Measurements from ENCODE around the gene SCOC. TPM values are rescaled to one million over a fixed set of nuclear protein-coding genes. Genes with fewer than 3 reads are reported as not detected.

Gene SCOC
- 10 to 100 TPM; 22.0 to 29.5 TPM for total RNA-seq

DNA sequence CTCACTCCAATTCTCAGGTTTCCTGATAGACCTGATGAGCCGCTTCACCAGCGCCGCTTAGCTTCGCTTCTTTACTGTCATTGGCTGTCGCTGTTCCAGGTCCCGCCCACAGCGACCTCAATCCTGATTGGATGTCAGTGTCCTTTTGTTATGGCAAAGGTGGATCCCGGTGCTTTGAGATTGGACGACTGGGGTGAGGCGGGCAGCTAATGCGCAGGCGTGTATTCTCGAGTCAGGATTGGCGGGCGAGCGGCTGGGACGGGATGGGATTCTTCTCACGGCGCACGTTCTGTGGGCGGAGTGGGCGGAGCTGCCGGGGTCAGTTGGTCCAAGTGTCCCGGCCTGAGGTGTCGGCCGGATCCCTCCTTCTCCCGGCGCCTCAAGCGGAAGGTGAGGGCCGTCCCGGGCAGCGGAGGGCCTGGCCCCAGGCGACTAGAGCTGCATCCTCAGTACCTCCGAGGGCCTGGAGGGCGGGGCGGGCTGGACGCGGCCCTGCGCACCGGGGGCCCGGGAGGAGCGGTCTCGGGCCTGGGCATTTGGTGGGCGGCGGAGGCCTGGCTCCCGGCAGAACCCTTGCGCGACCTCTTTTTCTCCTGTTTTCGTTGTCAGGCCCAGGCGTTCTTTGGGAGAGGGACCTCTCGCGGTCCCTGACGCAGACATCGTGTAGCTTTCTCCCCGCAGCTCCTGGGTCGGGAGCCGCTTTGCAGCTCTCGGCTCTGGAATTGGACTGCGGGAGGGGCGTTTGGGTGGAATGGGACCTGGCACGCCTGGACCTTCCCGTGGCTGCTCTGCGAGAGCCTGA lies at the start of gene SCOC:
Gene SCOC (plus strand): TSS at position 319 of the 802 bp plus-strand sequence. CDS start 5,525 bp downstream, outside the sequence.
- Mint-ChIP-seq H3K27ac (no peak within 1 kb of the TSS), H3K27me3 (no peaks in the 10 kb centered on the region), H3K4me1 (ENCODE audit: low read depth in 2 of 2) (peaks cover 11 to 18% of the 10 kb centered on the region in 2 donors), H3K9me3 (no peaks in the 10 kb centered on the region), H3K36me3 (no peaks in the 10 kb centered on the region), H3K4me3 (no peak within 1 kb of the TSS)
- peak; percentile 98 for DNase-seq (ENCODE audit: low spot score)
- peak; percentile 98 to 99 for ATAC-seq

DNA sequence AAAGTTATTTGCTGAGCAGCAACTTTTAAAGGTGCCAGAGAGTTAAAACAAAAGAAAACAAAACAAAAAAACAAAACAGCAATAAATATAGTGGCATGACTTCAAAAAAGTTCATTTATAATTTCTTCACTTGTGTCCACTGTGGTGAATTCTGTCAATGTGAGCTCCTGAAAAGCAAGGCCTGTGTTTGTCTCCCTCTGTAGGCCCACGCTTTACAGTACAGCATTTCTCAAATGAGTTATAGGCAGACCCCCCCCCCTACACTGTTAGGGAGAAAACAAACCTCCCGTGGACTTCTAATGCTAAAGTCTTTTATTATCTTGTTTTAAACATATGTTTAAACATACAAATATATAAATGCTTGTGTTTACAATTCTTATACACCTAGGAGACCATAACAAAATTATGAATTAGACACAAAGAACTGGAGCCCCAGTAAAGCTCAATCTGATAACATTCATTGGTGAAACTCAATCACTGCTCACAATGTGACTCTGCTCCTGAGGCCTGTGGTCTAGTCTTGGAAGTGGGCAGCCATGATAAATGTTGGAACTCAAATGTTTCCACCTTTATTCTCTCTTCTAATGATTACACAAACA lies 47.0 kb upstream of the SCOC start:
- Mint-ChIP-seq H3K4me1 (ENCODE audit: low read depth in 2 of 2) (peaks cover 3% of the 10 kb centered on the region in 2 donors), H3K4me3 (no peak overlapping the region)

DNA sequence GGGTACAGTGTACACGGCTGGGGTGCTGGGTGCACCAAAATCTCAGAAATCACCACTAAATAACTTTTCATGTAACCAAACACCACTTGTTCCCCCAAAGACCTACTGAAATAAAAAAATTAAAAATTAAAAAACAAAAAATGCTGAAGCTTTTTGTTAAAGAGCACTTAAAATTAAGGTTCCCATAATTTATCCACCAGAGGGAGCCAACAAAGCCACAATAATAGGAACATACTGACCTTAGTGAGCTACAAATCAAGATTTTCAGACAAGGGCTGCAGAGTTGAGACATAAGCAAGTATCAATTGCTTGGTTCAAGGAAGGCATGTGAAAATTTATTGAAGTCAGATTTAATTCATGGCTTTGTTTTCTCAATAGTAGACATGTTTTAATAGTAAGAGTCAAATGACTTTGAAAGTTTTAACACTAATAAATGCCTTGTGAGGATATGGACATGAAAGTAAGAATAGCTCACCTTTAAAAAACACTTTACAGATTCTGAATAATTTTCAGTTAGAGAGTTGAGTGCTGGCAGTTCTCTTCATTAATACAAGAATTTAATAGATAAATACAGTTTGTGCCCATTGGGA lies 43.0 kb upstream of the SCOC start:
- DNase-seq (ENCODE audit: low spot score) (no peak), ATAC-seq (no peak)
- no peaks in the 10 kb centered on the region for H3K9me3 Mint-ChIP-seq
- no peak overlapping the region for H3K27ac Mint-ChIP-seq
- H3K27me3 Mint-ChIP-seq: peaks cover 13 to 34% of the 10 kb centered on the region in 2 donors
- peaks cover 5 to 6% of the 10 kb centered on the region in 2 donors for H3K4me1 Mint-ChIP-seq (ENCODE audit: low read depth in 2 of 2)
- no peaks in the 10 kb centered on the region for H3K36me3 Mint-ChIP-seq
- H3K4me3 Mint-ChIP-seq: no peak overlapping the region

More for the DNA sequence above, 47.0 kb upstream of the SCOC start:
- DNase-seq (ENCODE audit: low spot score) (no peak), ATAC-seq (no peak)
- Mint-ChIP-seq H3K36me3 (no peaks in the 10 kb centered on the region), H3K27me3 (peaks cover 11 to 32% of the 10 kb centered on the region in 2 donors), H3K27ac (no peak overlapping the region), H3K9me3 (no peaks in the 10 kb centered on the region)

DNA sequence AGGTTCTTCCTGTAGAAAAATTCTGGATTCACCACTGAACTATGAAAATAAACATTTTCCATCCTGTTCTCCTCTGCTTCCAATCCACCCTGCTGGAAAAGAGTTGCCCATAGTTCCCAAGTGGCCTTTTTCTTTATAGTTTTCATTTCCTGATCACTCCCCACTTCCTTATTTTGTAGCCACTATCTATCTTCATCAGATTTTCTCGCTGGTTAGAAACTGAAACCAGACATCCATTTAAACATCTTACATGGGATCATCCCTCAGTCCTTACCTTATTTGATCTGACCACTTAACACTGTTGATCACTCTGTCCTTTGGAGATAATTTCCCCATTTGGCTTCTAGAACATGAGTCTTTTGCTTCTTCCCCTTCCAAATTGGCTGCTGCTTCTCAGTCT lies 42.2 kb upstream of the SCOC start:
- Mint-ChIP-seq H3K9me3 (no peaks in the 10 kb centered on the region), H3K4me3 (no peak overlapping the region), H3K27me3 (peaks cover 15 to 39% of the 10 kb centered on the region in 2 donors), H3K4me1 (ENCODE audit: low read depth in 2 of 2) (peaks cover 5 to 6% of the 10 kb centered on the region in 2 donors), H3K27ac (no peak overlapping the region), H3K36me3 (no peaks in the 10 kb centered on the region)
- no peak for DNase-seq (ENCODE audit: low spot score)
- no peak for ATAC-seq

DNA sequence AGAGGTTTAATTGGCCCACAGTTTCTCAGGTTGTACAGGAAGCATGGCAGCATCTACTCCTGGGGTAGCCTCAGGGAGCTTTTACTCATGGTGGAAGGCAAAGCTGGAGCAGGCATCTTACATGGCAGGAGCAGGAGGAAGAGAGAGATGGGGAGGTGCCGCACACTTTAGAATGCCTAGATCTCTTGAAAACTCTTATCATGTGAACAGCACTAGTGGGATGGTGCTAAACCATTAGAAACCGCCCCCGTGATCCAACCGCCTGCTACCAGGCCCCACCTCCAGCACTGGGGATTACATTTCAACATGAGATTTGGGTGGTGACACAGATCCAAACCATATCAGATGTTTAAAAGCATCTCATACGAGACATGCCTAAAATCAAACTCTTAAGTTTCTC lies 41.6 kb upstream of the SCOC start:
- Mint-ChIP-seq H3K4me3 (no peak overlapping the region), H3K4me1 (ENCODE audit: low read depth in 2 of 2) (peaks cover 5 to 6% of the 10 kb centered on the region in 2 donors), H3K9me3 (no peaks in the 10 kb centered on the region), H3K27me3 (peaks cover 18 to 43% of the 10 kb centered on the region in 2 donors), H3K27ac (no peak overlapping the region), H3K36me3 (no peaks in the 10 kb centered on the region)
- ATAC-seq (no peak), DNase-seq (ENCODE audit: low spot score) (no peak)

DNA sequence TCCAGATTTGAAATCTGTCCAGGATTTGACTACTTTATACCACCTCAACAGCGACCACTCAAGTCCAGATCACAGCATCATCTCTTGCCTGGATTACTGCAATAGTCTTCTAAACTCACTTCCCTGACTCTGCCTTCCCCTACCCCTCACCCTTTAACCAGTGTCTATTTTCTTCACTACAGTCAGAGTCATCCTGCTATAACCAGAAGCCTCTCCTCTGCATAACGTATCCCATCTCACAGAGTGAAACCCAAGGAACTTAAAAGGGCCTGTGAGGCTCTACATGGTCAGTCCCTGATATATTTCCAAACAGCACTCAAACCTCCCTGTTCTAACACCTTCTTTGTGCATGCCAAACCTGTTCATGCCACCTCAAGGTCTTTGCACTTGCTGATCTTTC lies 40.7 kb upstream of the SCOC start:
- Mint-ChIP-seq H3K36me3 (no peaks in the 10 kb centered on the region), H3K4me3 (no peak overlapping the region), H3K27me3 (peaks cover 22 to 50% of the 10 kb centered on the region in 2 donors), H3K27ac (no peak overlapping the region), H3K9me3 (no peaks in the 10 kb centered on the region), H3K4me1 (ENCODE audit: low read depth in 2 of 2) (peaks cover 5 to 6% of the 10 kb centered on the region in 2 donors)
- DNase-seq (ENCODE audit: low spot score) (no peak), ATAC-seq (no peak)

DNA sequence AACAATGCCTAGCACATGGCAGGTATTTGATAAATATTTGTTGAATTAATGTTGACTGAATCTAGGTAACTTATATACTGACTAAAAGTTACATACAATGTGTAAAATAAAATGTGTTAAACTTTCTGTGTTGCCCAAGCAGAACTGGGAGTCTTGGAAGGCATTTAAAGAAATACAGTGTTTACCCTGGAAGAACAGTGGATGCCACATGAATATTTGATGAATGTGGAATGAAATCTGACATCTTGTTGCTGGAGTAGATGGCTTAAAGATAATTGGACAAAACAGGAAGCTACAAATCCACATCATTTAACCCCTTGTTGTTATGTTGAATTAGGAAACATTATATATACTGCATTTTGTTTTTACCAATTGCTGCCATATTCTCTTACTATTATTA lies 39.9 kb upstream of the SCOC start:
- Mint-ChIP-seq H3K9me3 (no peaks in the 10 kb centered on the region), H3K27me3 (peaks cover 22 to 48% of the 10 kb centered on the region in 2 donors), H3K27ac (no peak overlapping the region), H3K4me3 (no peak overlapping the region), H3K4me1 (ENCODE audit: low read depth in 2 of 2) (peaks cover 5 to 6% of the 10 kb centered on the region in 2 donors), H3K36me3 (no peaks in the 10 kb centered on the region)
- ATAC-seq (no peak), DNase-seq (ENCODE audit: low spot score) (no peak)

DNA sequence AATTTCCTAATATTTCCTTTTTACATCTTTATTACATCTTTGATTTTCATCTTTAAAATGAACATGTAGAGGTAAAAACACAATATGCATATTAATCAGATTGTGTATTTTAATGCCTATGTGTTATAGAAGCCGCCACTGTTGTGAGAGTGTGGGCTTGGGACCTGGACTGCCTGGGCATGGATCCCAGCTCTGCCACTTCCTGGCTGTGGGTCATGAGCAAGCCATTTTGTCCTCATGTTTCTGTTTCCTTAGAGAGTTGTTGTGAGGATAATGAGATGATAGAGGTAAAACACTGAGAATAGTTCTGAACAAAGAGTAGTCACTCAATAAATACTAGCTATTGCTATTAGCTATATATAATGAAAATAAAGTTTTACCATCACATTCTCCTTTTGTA lies 38.4 kb upstream of the SCOC start:
- H3K36me3 Mint-ChIP-seq: no peaks in the 10 kb centered on the region
- no peak overlapping the region for H3K27ac Mint-ChIP-seq
- peaks cover 5 to 6% of the 10 kb centered on the region in 2 donors for H3K4me1 Mint-ChIP-seq (ENCODE audit: low read depth in 2 of 2)
- ATAC-seq (no peak), DNase-seq (ENCODE audit: low spot score) (no peak)
- H3K27me3 Mint-ChIP-seq: peaks cover 14 to 34% of the 10 kb centered on the region in 2 donors
- H3K9me3 Mint-ChIP-seq: no peaks in the 10 kb centered on the region
- H3K4me3 Mint-ChIP-seq: no peak overlapping the region

DNA sequence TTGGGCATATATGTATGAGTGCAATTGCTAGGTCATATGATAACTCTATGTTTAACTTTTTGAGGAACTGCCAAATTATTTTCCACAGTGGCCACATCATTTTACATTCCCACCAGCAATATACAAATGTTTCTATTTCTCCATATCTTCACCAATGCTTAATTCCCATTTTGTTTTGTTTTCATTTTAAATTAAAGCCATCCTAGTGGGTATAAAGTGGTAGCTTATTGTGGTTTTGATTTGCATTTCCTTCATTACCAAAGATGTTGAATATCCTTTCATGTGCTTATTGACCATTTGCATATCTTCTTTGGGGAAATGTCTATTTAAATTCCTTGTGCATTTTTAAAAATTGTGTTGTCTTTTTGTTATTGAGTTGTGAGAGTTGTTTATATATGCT lies 36.7 kb upstream of the SCOC start:
- H3K36me3 Mint-ChIP-seq: no peaks in the 10 kb centered on the region
- H3K27ac Mint-ChIP-seq: no peak overlapping the region
- H3K4me1 Mint-ChIP-seq (ENCODE audit: low read depth in 2 of 2): peaks cover under 1% of the 10 kb centered on the region in 2 donors

DNA sequence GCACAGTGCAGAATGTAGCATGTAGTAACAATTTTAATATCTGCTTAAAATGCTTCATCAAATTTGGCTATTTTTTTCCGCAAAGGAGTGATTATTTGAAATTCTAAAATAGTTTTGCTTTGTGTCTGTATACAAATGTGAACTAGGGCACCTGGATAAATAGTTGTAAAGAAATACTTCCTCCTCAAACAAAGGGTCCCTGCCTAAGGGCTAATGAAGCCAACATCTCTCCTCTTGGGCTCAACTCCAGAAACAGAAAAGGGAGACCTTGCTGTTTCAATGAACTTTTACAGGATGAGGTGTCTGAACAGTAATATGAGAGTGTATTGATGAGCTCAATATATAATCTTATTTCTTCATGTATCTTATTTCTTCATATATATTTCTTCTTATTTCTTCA lies 30.8 kb upstream of the SCOC start:
- Mint-ChIP-seq H3K36me3 (no peaks in the 10 kb centered on the region), H3K27ac (no peak overlapping the region), H3K4me3 (no peak overlapping the region), H3K4me1 (ENCODE audit: low read depth in 2 of 2) (peaks cover 0 to 4% of the 10 kb centered on the region in 2 donors), H3K27me3 (peaks cover 19 to 29% of the 10 kb centered on the region in 2 donors), H3K9me3 (no peaks in the 10 kb centered on the region)
- DNase-seq (ENCODE audit: low spot score) (no peak), ATAC-seq (no peak)

More for the DNA sequence above, 36.7 kb upstream of the SCOC start:
- Mint-ChIP-seq H3K9me3 (no peaks in the 10 kb centered on the region), H3K4me3 (no peak overlapping the region), H3K27me3 (peaks cover 10 to 28% of the 10 kb centered on the region in 2 donors)
- DNase-seq (ENCODE audit: low spot score) (no peak), ATAC-seq (no peak)

DNA sequence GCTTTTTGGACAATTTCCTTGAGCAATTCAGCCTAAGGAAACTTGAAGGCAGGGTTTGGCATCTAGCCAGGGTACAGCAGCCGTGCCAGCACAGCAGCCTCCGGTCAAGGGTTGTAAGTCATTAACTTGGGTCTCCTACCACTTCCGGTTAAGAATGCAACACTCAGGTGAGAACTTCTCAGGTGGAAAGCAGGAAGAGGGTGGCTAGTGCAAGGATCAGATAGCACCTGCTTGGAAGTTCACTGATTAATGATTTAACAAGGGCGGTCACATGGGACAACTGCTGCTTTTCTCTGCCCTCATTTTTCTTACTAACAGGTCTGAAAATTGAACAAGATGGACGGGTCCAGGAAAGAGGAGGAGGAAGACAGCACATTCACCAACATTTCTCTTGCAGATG lies 30.1 kb upstream of the SCOC start:
- H3K4me1 Mint-ChIP-seq (ENCODE audit: low read depth in 2 of 2): peaks cover 0 to 4% of the 10 kb centered on the region in 2 donors
- no peak overlapping the region for H3K4me3 Mint-ChIP-seq
- no peak overlapping the region for H3K27ac Mint-ChIP-seq
- H3K36me3 Mint-ChIP-seq: no peaks in the 10 kb centered on the region
- ATAC-seq: no peak
- no peaks in the 10 kb centered on the region for H3K9me3 Mint-ChIP-seq
- no peak for DNase-seq (ENCODE audit: low spot score)
- H3K27me3 Mint-ChIP-seq: peaks cover 19 to 31% of the 10 kb centered on the region in 2 donors

DNA sequence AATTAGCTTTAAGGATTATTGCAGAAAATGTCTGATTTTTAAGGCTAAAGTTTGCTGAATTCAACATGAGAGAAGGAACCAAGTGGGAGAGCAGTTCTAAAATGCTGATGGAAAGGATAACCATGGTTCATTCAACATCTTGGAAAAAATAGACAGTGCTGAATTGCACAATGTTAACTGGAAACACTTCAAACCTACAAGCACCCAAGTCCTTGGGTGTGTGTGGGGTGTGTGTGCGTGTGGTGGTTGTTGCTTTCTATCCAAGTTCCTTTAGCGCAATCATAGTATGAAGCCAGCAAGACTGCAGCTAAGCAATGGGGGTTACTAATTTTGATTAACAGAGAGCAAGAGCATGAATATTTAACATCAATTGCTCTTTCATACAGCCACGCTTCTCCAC lies 29.3 kb upstream of the SCOC start:
- no peaks in the 10 kb centered on the region for H3K36me3 Mint-ChIP-seq
- H3K4me3 Mint-ChIP-seq: no peak overlapping the region
- H3K27ac Mint-ChIP-seq: no peak overlapping the region
- peaks cover 0 to 4% of the 10 kb centered on the region in 2 donors for H3K4me1 Mint-ChIP-seq (ENCODE audit: low read depth in 2 of 2)
- ATAC-seq (no peak), DNase-seq (ENCODE audit: low spot score) (no peak)
- peaks cover 19 to 37% of the 10 kb centered on the region in 2 donors for H3K27me3 Mint-ChIP-seq
- no peaks in the 10 kb centered on the region for H3K9me3 Mint-ChIP-seq

DNA sequence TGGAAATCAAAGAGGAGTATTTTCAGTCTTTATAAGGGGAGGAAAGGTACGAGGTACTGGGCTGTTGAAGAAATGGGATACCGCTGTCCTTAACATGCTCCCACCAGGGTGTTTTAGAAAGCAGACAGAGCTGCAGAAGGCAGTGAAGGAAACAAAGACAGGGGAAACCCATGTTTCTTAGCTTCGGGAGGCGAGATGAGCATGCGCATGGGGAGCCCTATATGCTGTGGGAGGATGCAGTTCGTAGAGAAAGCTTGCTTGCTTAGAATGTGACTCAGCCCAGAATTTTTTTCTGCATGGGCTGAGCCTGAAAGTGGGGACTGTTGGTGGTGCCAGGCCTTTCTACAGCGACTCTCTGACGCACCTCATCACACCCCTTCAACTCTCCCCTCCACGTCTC lies 28.8 kb upstream of the SCOC start:
- H3K36me3 Mint-ChIP-seq: no peaks in the 10 kb centered on the region
- peaks cover 0 to 4% of the 10 kb centered on the region in 2 donors for H3K4me1 Mint-ChIP-seq (ENCODE audit: low read depth in 2 of 2)
- ATAC-seq (peak in 1 of 2 donors; percentile 20), DNase-seq (ENCODE audit: low spot score) (no peak)
- H3K27ac Mint-ChIP-seq: no peak overlapping the region
- no peaks in the 10 kb centered on the region for H3K9me3 Mint-ChIP-seq
- no peak overlapping the region for H3K4me3 Mint-ChIP-seq
- peaks cover 22 to 40% of the 10 kb centered on the region in 2 donors for H3K27me3 Mint-ChIP-seq

DNA sequence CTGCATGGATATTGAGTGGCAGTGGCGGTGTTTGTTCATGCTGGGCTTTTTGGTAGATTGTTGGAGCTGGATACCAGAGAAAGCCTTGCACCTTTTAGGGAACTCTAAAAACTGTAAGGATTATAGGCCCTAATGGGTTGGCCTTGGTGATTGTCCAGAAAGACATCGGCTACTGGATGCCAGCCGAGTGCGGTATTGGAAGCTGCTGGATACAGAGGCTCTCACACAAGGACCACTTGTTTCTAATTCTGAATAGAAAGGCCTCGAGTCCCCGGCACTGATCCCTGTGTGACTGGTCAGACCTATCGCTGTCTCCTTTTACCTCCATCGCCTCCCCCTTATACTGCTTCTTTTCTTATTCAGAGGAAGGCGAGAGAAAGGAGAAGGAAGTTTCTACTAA lies 27.3 kb upstream of the SCOC start:
- ATAC-seq (no peak), DNase-seq (ENCODE audit: low spot score) (no peak)
- Mint-ChIP-seq H3K9me3 (no peaks in the 10 kb centered on the region), H3K4me1 (ENCODE audit: low read depth in 2 of 2) (peaks cover 0 to 4% of the 10 kb centered on the region in 2 donors), H3K27ac (no peak overlapping the region), H3K4me3 (no peak overlapping the region), H3K27me3 (peaks cover 30 to 51% of the 10 kb centered on the region in 2 donors), H3K36me3 (no peaks in the 10 kb centered on the region)

Data from natural killer cell treated with Interleukin-12 subunit alpha and Interleukin-12 subunit beta and Interleukin-15 and Interleukin-18, amount 100 ng/mL, for 72 hours (primary cell).